NT2/D1 (cell line): ENCODE measurements around the gene CEP72.
"Not testable (repeated sequence)": the region's sequence is repeated elsewhere in the genome, so short reads cannot be mapped to it uniquely, and the experiment has no call there.

Experiments
- DNase-seq: peaks from one replicate; pipeline ENCODE4 v3.0.0-alpha.2; 2011; ENCODE audit warnings: low read depth, low spot score
- H3K27me3 ChIP-seq: 2 replicates; pipeline ENCODE4 v1.6.0; 2011; ENCODE audit warnings: mild to moderate bottlenecking; ENCODE audit not compliant: insufficient read length, insufficient read depth
- H3K36me3 ChIP-seq: 2 replicates; pipeline ENCODE4 v1.6.1; 2011; ENCODE audit warnings: mild to moderate bottlenecking, low read length, mixed read lengths; ENCODE audit not compliant: insufficient read depth, insufficient read length
- H3K4me1 ChIP-seq: 2 replicates; pipeline ENCODE4 v1.5.1; 2011; ENCODE audit not compliant: insufficient read depth, insufficient read length
- H3K4me3 ChIP-seq: 2 replicates; pipeline ENCODE4 v1.5.1; 2011; ENCODE audit warnings: low read depth; ENCODE audit not compliant: insufficient read length
- H3K9ac ChIP-seq: 2 replicates; pipeline ENCODE4 v1.6.0; 2011; ENCODE audit warnings: low read depth; ENCODE audit not compliant: insufficient read length
- H3K9me3 ChIP-seq: 2 replicates; pipeline ENCODE4 v1.5.1; 2011; ENCODE audit warnings: mild to moderate bottlenecking, low read length; ENCODE audit not compliant: insufficient read depth
- SUZ12 ChIP-seq: IDR thresholded peaks from 2 replicates; pipeline ENCODE4 v1.6.1; 2011; ENCODE audit not compliant: insufficient read length, insufficient read depth; ENCODE audit errors: extremely low read depth
- YY1 ChIP-seq: IDR thresholded peaks from 2 replicates; pipeline ENCODE4 v1.6.1; 2011; ENCODE audit not compliant: insufficient read length, insufficient read depth
- ZNF274 ChIP-seq: IDR thresholded peaks from 2 replicates; pipeline ENCODE4 v1.6.1; 2011; ENCODE audit warnings: mild to moderate bottlenecking, low read depth, low read length

The CEP72 gene

DNA sequence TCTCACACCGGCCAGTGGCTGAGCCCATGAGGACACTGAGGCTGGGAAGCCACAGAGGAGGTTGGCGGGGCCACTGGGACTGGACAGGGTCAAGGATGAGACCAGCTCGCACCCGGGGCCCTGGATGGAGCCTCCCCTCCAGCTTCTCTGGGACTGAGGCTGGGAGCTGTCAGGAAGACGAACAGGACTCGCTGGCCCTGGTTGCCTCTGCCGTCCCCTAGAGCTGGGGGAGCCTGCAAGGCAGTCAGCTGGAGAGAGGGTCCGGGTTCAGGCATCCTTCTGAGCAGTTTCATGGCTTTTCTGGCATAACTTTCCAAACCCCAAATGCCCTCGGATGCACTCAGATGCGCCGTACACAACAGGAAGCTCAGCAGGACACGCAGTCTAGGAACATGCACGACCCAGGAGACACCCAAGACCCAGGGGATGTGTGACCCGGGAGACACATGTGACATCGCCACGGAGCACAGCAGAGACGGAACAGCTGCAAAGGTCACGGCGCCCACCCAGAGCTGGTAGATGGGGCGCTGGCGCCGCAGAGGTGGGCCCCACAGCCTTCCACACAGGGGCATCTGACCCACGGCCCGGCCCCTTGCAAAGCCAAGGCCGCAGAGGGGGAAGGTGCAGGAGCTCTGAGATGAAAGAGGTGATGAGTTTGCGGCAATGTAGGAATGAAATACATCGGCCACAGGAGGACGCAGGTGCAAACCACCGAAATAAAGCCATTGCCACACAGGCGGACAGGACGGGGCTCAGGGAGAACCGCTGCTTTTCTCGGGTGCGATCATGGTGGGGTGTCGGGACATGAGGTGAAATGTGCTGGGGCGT is 63.9 kb downstream of the CEP72 start:
- no peak for DNase-seq
- H3K4me1 ChIP-seq = peaks cover 13% of the 10 kb centered on the region
- H3K36me3 ChIP-seq = no peaks in the 10 kb centered on the region
- no peak overlapping the region for H3K9ac ChIP-seq
- H3K9me3 ChIP-seq = no peaks in the 10 kb centered on the region
- H3K4me3 ChIP-seq = no peak overlapping the region
- TF ChIP-seq ZNF274 = no peak
- no peak for TF ChIP-seq SUZ12
- no peaks in the 10 kb centered on the region for H3K27me3 ChIP-seq

DNA sequence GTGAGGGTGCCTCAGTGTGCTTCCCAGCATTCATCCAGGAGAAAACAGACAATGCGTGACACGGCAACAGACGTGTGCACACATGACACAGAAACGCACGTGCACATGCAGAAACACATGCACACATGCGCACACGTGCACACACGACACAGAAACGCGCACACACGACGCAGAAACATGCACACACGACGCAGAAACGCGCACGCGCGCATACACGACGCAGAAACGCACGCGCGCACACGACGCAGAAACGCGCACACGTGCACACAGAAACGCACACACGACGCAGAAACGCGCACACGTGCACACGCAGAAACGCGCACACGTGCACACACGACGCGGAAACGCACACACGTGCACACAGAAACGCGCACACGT is 64.5 kb downstream of the CEP72 start:
- Histone ChIP-seq H3K36me3 (no peaks in the 10 kb centered on the region), H3K4me1 (peaks cover 13% of the 10 kb centered on the region), H3K9ac (no peak overlapping the region), H3K4me3 (no peak overlapping the region), H3K9me3 (no peaks in the 10 kb centered on the region), H3K27me3 (no peaks in the 10 kb centered on the region)
- no peak for DNase-seq
- no peak for TF ChIP-seq SUZ12

- H3K9me3 ChIP-seq = no peaks in the 10 kb centered on the region
- DNase-seq = no peak
- peaks cover 10% of the 10 kb centered on the region for H3K4me1 ChIP-seq
- H3K36me3 ChIP-seq = no peaks in the 10 kb centered on the region
- H3K4me3 ChIP-seq = no peak overlapping the region
- no peaks in the 10 kb centered on the region for H3K27me3 ChIP-seq
- no peak for TF ChIP-seq ZNF274
- no peak for TF ChIP-seq YY1
- TF ChIP-seq SUZ12 = no peak
- no peak overlapping the region for H3K9ac ChIP-seq
Observed at GRCh38 chr5:677131-678101, 65.3 kb downstream of the CEP72 start.

GRCh38 chr5:678521-678920 is 66.4 kb downstream of the CEP72 start:
- H3K9me3 ChIP-seq, H3K27me3 ChIP-seq, H3K9ac ChIP-seq, H3K4me3 ChIP-seq, DNase-seq, H3K36me3 ChIP-seq, H3K4me1 ChIP-seq: not testable (repeated sequence)

DNA sequence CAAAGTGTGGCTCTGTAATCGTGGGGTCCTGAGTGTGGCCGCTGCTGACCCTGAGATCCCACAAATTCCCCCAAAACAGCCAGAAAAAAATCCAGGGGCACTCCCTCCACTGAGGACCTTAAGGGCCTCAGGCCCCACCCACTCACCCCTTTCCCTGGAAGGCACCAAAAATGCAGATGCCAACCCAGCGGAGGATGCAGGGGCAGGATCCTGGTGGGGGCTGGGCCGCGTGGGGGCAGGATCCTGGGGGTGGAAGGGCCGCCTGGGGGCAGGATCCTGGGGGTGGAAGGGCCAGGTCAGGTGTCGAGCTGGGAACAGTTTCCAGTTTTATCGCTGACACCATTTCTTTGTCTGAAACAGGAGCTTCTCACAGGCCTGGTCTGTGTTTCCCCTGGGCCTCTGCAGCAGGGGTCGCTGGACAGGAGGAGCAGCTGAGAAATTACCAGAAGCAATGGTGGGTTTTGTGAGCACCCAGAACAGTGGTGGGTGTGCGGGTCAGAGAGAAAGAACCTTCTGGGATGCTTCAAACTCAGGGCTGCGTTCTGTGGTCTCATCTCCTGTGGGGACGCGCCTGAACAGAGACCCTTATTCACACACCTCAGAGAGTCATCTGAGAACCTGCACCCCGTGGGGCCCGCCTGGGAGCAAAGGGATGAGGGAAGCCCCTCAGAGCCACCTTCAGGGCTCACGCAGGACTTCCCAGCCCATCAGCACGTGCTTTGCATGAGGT is 67.2 kb downstream of the CEP72 start:
- H3K27me3 ChIP-seq, H3K4me1 ChIP-seq, H3K4me3 ChIP-seq, H3K36me3 ChIP-seq, H3K9me3 ChIP-seq, DNase-seq, H3K9ac ChIP-seq: not testable (repeated sequence)

DNA sequence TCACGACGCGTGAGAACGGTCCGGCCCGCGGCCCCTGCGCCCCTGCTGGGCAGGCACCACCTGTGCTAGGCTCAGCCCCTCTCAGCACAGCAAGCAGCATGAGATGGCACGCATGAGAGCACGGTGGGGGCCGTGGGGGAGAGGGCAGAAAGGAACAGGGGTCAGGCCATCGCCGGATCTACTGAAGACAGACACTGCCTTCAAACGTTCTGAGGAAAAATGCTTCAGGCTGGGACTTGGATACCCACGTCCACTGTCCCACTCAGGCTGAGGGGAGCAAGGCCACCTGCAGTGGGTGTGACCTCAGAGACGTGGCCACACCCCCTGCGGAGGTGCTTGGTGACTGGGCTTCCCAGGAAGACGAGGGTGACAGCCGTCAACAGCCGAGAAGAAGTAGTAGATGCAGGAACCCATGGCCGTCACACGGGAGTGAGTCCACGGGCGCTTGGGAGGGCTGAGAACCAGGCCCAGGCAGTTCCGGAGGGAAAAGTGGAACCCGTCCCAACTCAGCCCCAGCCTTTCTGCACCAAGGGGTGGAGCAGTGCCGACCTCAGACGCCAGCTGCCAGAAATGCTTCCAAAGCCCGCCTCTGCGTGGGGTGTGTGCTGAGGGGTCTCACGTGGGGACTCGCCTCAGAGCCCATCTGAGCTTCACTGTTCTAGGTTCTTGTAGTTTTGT is 68.1 kb downstream of the CEP72 start:
- H3K4me3 ChIP-seq, H3K36me3 ChIP-seq, DNase-seq, H3K27me3 ChIP-seq, H3K9ac ChIP-seq, H3K9me3 ChIP-seq, H3K4me1 ChIP-seq: not testable (repeated sequence)

DNA sequence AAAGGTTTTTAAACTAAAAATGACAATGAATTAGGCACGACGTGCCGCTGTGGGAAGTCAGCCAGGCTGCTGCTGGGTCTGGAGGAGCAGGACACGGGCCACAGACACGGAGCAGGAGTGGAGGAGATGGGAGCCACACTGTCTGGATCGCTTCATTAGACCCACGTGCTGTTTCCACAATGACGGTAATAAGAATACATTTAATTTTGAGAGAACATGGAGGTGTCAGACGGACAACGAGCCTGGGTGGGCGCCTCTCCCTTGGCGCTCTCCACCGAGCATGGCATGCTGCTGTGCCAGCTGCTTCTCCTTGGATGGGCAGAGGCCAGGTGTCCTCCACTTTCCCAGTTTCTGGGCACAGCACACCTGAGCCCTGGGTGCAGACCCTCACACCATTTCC is 68.7 kb downstream of the CEP72 start:
- not testable (repeated sequence) for H3K9me3 ChIP-seq, DNase-seq, H3K4me3 ChIP-seq, H3K27me3 ChIP-seq, H3K9ac ChIP-seq, H3K4me1 ChIP-seq, H3K36me3 ChIP-seq

DNA sequence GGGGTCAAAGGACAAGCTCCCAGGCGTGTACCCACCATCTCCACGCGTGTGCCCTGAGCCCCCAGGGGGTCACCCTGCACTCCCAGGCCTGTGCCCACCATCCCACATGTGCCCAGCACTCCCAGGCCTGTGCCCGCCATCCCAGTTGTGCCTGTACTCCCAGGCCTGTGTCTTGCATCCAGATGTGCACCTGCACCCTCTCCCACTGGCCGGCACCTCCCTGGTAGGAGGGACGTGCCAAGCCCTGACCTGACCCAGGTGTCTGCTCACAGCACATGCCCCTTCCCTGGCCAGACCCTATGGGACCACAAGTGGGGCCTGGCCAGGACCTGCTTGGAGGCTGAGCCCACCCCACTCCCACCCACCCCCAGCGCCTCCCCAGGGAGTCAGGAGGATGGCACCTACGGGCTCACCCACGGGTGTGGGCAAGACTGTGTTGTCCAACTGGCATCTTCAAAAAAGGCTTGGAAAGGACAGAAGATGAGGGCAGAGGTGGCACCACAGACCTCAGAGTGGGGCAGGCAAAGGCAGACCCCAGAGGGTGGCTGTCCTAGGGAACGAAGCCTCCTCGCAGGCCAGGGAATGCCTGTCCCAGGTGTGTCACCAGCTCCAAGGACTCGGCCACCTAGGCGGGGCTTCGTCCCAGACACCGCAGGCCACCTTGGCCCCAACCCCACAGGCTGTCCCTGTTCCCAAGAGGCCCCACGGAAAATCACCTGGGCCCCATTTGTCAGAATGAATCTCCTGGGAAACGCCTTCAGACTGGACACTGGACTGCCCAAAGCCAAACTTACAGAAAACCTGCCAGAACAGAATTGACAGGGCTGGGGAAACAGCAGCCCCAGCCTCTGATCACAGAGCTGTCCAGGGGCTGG is 69.4 kb downstream of the CEP72 start:
- H3K27me3 ChIP-seq, H3K9me3 ChIP-seq, H3K4me3 ChIP-seq, DNase-seq, H3K9ac ChIP-seq, H3K36me3 ChIP-seq, H3K4me1 ChIP-seq: not testable (repeated sequence)

DNA sequence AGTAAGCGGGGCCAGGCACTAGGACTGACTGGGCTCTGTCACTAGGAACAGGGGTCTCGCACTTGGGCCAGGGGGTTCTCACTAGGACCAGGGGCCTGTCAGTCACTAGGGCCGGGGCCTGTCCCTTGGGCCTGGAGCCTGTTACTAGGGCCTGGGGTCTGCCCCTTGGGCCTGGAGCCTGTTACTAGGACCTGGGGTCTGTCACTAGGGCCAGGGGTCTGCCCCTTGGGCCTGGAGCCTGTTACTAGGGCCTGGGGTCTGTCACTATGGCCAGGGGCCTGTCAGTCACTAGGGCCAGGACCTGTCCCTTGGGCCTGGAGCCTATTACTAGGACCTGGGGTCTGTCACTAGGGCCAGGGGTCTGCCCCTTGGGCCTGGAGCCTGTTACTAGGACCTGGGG is 70.1 kb downstream of the CEP72 start:
- H3K4me1 ChIP-seq, DNase-seq, H3K9ac ChIP-seq, H3K27me3 ChIP-seq, H3K4me3 ChIP-seq, H3K9me3 ChIP-seq, H3K36me3 ChIP-seq: not testable (repeated sequence)
